Smooth muscle cell (in vitro differentiated cells): ENCODE measurements around the gene KHNYN. TPM values are rescaled to one million over a fixed set of nuclear protein-coding genes. Genes with fewer than 3 reads are reported as not detected.
A peak's percentile ranks its signal among the peaks of the same experiment; 100 is the strongest.

Experiments used
- DNase-seq: peaks from one replicate; lab custom pipeline; 2025; ENCODE audit not compliant: unreplicated experiment; lab: John Stamatoyannopoulos, UW
- H2AFZ ChIP-seq: fragments of 200-600 bp; sonication (generic); 2 replicates; pipeline ENCODE4 v1.6.0; 2016; ENCODE audit warnings: antibody characterized with exemption, low read depth, mild to moderate bottlenecking
- H3F3A ChIP-seq: fragments of 200-600 bp; sonication (generic); 2 replicates; pipeline ENCODE4 v1.6.0; 2017; ENCODE audit warnings: antibody characterized with exemption, low read depth
- H3K27ac ChIP-seq: fragments of 200-600 bp; sonication (generic); 2 replicates; pipeline ENCODE4 v1.5.1; 2016; ENCODE audit warnings: low read depth, mild to moderate bottlenecking
- H3K27me3 ChIP-seq: fragments of 200-600 bp; sonication (generic); 2 replicates; pipeline ENCODE4 v1.6.1; 2016; ENCODE audit warnings: low read depth, mild to moderate bottlenecking
- H3K36me3 ChIP-seq: fragments of 200-600 bp; sonication (generic); 2 replicates; pipeline ENCODE4 v1.5.1; 2016; ENCODE audit warnings: low read depth
- H3K4me1 ChIP-seq: fragments of 200-600 bp; sonication (generic); 2 replicates; pipeline ENCODE4 v1.5.1; 2016; ENCODE audit warnings: low read depth
- H3K4me2 ChIP-seq: fragments of 200-600 bp; sonication (generic); 2 replicates; pipeline ENCODE4 v1.6.0; 2016; ENCODE audit warnings: mild to moderate bottlenecking
- H3K4me3 ChIP-seq: fragments of 200-600 bp; sonication (generic); 2 replicates; pipeline ENCODE4 v1.5.1; 2016; ENCODE audit warnings: mild to moderate bottlenecking
- H3K79me2 ChIP-seq: fragments of 200-600 bp; sonication (generic); 2 replicates; pipeline ENCODE4 v1.6.0; 2016; ENCODE audit warnings: low read depth, mild to moderate bottlenecking
- H3K9ac ChIP-seq: fragments of 200-600 bp; sonication (generic); 2 replicates; pipeline ENCODE4 v1.6.0; 2016; ENCODE audit warnings: low read depth
- H3K9me3 ChIP-seq: fragments of 200-600 bp; sonication (generic); replicated peaks from 2 replicates; pipeline ENCODE4 v1.5.1; 2016; ENCODE audit warnings: low read depth
- H4K20me1 ChIP-seq: fragments of 200-600 bp; sonication (generic); 2 replicates; pipeline ENCODE4 v1.6.0; 2016; ENCODE audit warnings: low read depth
- WGBS: methylation state at CpG from one replicate; pipeline ENCODE4 v1.1.7; 2016; ENCODE audit warnings: low lambda C conversion rate; 5-methylcytosine and 5-hydroxymethylcytosine counted together
- polyA plus RNA-seq: library from polyadenylated mRNA; unstranded; fragments of >200 nt; fragmentation: Nextera tagmentation; extraction: Ambion mirVana; gene quantifications from 2 replicates; pipeline ENCODE4 v1.2.1, GENCODE V29; 2016
- total RNA-seq: library from RNA; depleted of rRNA; stranded (reverse); fragments of >200 nt; gene quantifications from 2 replicates; pipeline ENCODE4 v1.2.3, GENCODE V29; 2014
- TF ChIP-seq, protein P1 (sequence below): fragments of 200-600 bp; sonication (generic); IDR thresholded peaks from 2 replicates; pipeline ENCODE4 v1.5.1; 2017; ENCODE audit warnings: borderline replicate concordance, mild to moderate bottlenecking, antibody characterized with exemption; ENCODE audit not compliant: insufficient read depth, poor library complexity, severe bottlenecking

KHNYN gene
- total and polyA plus RNA-seq, 2 experiments from 2014 or later, result 28.2 to 43.1 TPM

GRCh38 chr14:24411443-24412389 lies 18.0 kb upstream of the KHNYN start:
- Histone ChIP-seq H3K4me1 (no peaks in the 10 kb centered on the region), H3K4me3 (no peak overlapping the region), H3K9ac (no peak overlapping the region), H2AFZ (no peak overlapping the region), H4K20me1 (peaks cover 12% of the 10 kb centered on the region), H3K4me2 (no peak overlapping the region), H3K9me3 (no peaks in the 10 kb centered on the region), H3K27ac (no peak overlapping the region), H3K79me2 (no peaks in the 10 kb centered on the region), H3K27me3 (no peaks in the 10 kb centered on the region), H3F3A (peaks cover 6% of the 10 kb centered on the region), H3K36me3 (no peaks in the 10 kb centered on the region)
- no peak for DNase-seq
- TF ChIP-seq, protein P1, sequence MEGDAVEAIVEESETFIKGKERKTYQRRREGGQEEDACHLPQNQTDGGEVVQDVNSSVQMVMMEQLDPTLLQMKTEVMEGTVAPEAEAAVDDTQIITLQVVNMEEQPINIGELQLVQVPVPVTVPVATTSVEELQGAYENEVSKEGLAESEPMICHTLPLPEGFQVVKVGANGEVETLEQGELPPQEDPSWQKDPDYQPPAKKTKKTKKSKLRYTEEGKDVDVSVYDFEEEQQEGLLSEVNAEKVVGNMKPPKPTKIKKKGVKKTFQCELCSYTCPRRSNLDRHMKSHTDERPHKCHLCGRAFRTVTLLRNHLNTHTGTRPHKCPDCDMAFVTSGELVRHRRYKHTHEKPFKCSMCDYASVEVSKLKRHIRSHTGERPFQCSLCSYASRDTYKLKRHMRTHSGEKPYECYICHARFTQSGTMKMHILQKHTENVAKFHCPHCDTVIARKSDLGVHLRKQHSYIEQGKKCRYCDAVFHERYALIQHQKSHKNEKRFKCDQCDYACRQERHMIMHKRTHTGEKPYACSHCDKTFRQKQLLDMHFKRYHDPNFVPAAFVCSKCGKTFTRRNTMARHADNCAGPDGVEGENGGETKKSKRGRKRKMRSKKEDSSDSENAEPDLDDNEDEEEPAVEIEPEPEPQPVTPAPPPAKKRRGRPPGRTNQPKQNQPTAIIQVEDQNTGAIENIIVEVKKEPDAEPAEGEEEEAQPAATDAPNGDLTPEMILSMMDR, result peak; percentile 43
- 78% methylated on average over 16 of the region's 16 CpGs for WGBS

GRCh38 chr14:24414077-24414476 lies 15.7 kb upstream of the KHNYN start:
- 41% methylated on average over 1 of the region's 1 CpG for WGBS

DNA sequence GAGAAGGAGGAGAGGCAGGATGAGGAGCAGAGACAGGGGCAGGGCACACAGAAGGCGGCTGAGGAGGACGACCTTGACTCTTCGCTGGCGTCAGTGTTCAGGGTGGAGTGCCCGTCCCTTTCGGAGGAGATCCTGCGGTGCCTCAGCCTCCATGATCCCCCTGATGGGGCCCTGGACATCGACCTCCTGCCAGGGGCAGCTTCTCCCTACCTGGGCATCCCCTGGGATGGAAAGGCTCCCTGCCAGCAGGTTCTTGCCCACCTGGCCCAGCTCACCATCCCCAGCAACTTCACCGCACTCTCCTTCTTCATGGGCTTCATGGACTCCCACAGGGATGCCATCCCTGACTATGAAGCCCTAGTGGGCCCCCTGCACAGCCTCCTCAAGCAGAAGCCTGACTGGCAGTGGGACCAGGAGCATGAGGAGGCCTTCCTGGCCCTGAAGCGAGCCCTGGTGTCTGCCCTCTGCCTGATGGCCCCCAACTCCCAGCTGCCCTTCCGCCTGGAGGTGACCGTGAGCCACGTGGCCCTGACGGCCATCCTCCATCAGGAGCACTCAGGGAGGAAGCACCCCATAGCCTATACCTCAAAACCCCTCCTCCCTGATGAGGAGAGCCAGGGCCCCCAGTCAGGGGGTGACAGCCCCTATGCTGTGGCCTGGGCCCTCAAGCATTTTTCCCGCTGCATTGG lies 14.9 kb upstream of the KHNYN start:
- Histone ChIP-seq H3K9ac (no peak overlapping the region), H3K4me3 (no peak overlapping the region), H3K9me3 (no peaks in the 10 kb centered on the region), H3K36me3 (no peaks in the 10 kb centered on the region), H3K4me1 (no peaks in the 10 kb centered on the region), H3K27ac (no peak overlapping the region), H4K20me1 (no peaks in the 10 kb centered on the region), H3K79me2 (no peaks in the 10 kb centered on the region), H3F3A (peaks cover 6% of the 10 kb centered on the region), H3K4me2 (no peak overlapping the region), H3K27me3 (no peaks in the 10 kb centered on the region), H2AFZ (no peak overlapping the region)
- DNase-seq, result no peak
- TF ChIP-seq, protein P1, result no peak
- WGBS, result 97% methylated on average over 8 of the region's 15 CpGs

More at GRCh38 chr14:24414077-24414476, 15.7 kb upstream of the KHNYN start:
- H3F3A ChIP-seq, result peaks cover 6% of the 10 kb centered on the region
- no peaks in the 10 kb centered on the region for H3K9me3 ChIP-seq
- no peak overlapping the region for H2AFZ ChIP-seq
- no peak overlapping the region for H3K4me3 ChIP-seq
- H3K27me3 ChIP-seq, result no peaks in the 10 kb centered on the region
- H3K79me2 ChIP-seq, result no peaks in the 10 kb centered on the region
- no peak overlapping the region for H3K27ac ChIP-seq
- H3K36me3 ChIP-seq, result no peaks in the 10 kb centered on the region
- no peak overlapping the region for H3K4me2 ChIP-seq
- TF ChIP-seq, protein P1, result no peak
- H3K9ac ChIP-seq, result no peak overlapping the region
- no peak for DNase-seq
- no peaks in the 10 kb centered on the region for H3K4me1 ChIP-seq
- no peaks in the 10 kb centered on the region for H4K20me1 ChIP-seq
